Measurements from ENCODE around the gene MB21D2. TPM values are rescaled to one million over a fixed set of nuclear protein-coding genes. Genes with fewer than 3 reads are reported as not detected.

Gene MB21D2
- total and polyA plus RNA-seq, 2 experiments from 2014 or later = 8.1 to 35.9 TPM

- Histone ChIP-seq H3K27me3 (ENCODE audit: insufficient read depth) (no peaks in the 10 kb centered on the region), H4K20me1 (replicated peaks; ENCODE audit: insufficient read depth) (no peaks in the 10 kb centered on the region), H3K4me2 (no peak overlapping the region), H3K79me2 (replicated peaks; ENCODE audit: insufficient read depth) (no peaks in the 10 kb centered on the region), H3K36me3 (ENCODE audit: insufficient read depth) (no peaks in the 10 kb centered on the region), H2AFZ (no peak overlapping the region), H3K4me1 (ENCODE audit: insufficient read depth) (no peaks in the 10 kb centered on the region), H3K27ac (ENCODE audit: low read depth) (no peak overlapping the region), H3K4me3 (no peak overlapping the region), H3F3A (replicated peaks; ENCODE audit: low read depth) (no peaks in the 10 kb centered on the region), H3K9me2 (ENCODE audit: insufficient read depth) (no peaks in the 10 kb centered on the region)
- H3K27me3 Mint-ChIP-seq (ENCODE audit: insufficient read depth, low read depth, poor library complexity) = no peaks in the 10 kb centered on the region
- TF ChIP-seq EZH2phosphoT487 (IDR thresholded peaks at IDR 0.05; ENCODE audit: unreplicated experiment) (no peak), EZH2 (IDR thresholded peaks at IDR 0.05; ENCODE audit: low read depth, unreplicated experiment) (no peak), REST (IDR thresholded peaks at IDR 0.05; ENCODE audit: unreplicated experiment) (no peak), POLR2AphosphoS5 (IDR thresholded peaks at IDR 0.05; ENCODE audit: low read depth) (no peak), JUNB (IDR thresholded peaks at IDR 0.05; ENCODE audit: unreplicated experiment) (no peak), ZNF462 (CRISPR knock-in tag; IDR thresholded peaks at IDR 0.05) (no peak), STAT1 (IDR thresholded peaks at IDR 0.05; ENCODE audit: unreplicated experiment) (no peak), CREB1 (CRISPR knock-in tag; IDR thresholded peaks at IDR 0.05; ENCODE audit: low read depth) (no peak), NANOG (IDR thresholded peaks at IDR 0.05; ENCODE audit: borderline replicate concordance) (no peak), CTCF (conservative IDR thresholded peaks at IDR 0.05; ENCODE audit: low read depth in 2 of 2) (no peak), ZNF114 (CRISPR knock-in tag; IDR thresholded peaks at IDR 0.05) (no peak), ZNF331 (CRISPR knock-in tag; IDR thresholded peaks at IDR 0.05; ENCODE audit: low read depth) (no peak), ETS1 (IDR thresholded peaks at IDR 0.05) (no peak)
- no peak overlapping the region for H3K4me3 Mint-ChIP-seq
- H3K27ac Mint-ChIP-seq = no peak overlapping the region
- peaks cover 6% of the 10 kb centered on the region; the same call in 2 of the 3 replicates for H3K4me1 Mint-ChIP-seq
- no peak for DNase-seq (ENCODE audit: low spot score)
- no peaks in the 10 kb centered on the region for H3K9me3 Mint-ChIP-seq
- no peaks in the 10 kb centered on the region for H3K36me3 Mint-ChIP-seq (ENCODE audit: low read depth)
- no peak for ATAC-seq
Measured at GRCh38 chr3:192929755-192930547, 12.3 kb upstream of the MB21D2 start.

Data from GM23338 (cell line).